Mesenteric fat pad (tissue), 1 donor: ENCODE results near the gene NFKBIB. TPM values are rescaled to one million over a fixed set of nuclear protein-coding genes. Genes with fewer than 3 reads are reported as not detected.
"Not testable (repeated sequence)": the region's sequence is repeated elsewhere in the genome, so short reads cannot be mapped to it uniquely, and the experiment has no call there.

Experiments used
- DNase-seq: peaks from one replicate; pipeline ENCODE4 v3.0.0-alpha.2; 2020; ENCODE audit warnings: low spot score
- total RNA-seq: library from RNA; stranded (reverse); fragmentation: NEBNext Ultra II Directional; extraction: Animal tissue kit (Norgen Biotek cat#: 25700); gene quantifications from one replicate; pipeline ENCODE4 v1.2.1, GENCODE V29; 2021
- donor health status: DM: yes; HTN: yes; CAD: no.

The NFKBIB gene
- total RNA-seq, 1 donor from 2014 or later = 24.2 TPM

DNA sequence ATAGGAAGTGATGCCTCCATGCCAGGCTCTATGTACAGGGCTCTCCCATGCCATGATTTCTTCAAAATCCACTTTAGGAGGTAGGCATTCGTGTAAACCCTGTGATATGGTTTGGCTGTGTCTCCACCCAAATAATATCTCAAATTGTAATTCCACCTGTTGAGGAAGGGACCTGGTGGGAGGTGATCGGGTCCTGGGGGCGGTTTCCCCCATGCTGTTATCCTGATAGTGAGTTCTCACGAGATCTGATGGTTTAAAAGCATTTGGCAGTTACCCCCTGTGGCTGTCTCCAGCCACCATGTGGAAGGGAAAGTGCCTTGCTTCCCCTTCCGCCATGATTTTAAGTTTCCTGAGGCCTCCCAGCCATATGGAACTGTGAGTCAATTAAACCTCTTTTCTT is 22.7 kb downstream of the NFKBIB start:
- DNase-seq = no peak

DNA sequence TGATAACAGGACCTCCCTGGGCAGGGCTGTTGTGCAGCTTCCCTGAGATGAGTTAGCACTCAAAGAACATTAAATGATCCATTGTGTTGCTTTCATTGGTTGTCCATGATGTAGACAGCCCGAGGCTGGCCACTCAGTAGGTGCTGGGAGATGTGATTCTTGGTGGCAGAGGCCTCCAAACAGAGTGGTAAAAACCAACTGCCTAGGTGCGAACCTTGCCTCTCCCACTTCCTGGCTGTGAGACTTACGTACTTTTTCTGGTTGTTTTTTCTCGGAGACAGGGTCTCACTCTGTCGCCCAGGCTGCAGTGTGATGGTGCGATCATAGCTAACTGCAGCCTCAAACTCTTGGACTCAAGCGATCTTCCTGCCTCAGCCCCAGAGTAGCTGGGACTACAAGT is 24.6 kb downstream of the NFKBIB start:
- DNase-seq = no peak

GRCh38 chr19:38928391-38929001 is 28.7 kb downstream of the NFKBIB start:
- DNase-seq = no peak

GRCh38 chr19:38929929-38930775 is 30.4 kb downstream of the NFKBIB start, which contains the start of gene SARS2:
Gene SARS2 (minus strand): TSS chr19:38930763. CDS start chr19:38930736, 27 bp downstream.
- peak; percentile 97 for DNase-seq

GRCh38 chr19:38930776-38931520 is 31.2 kb downstream of the NFKBIB start, which contains the start of gene MRPS12:
Gene MRPS12 (plus strand): TSS chr19:38930944. CDS start chr19:38931295, 351 bp downstream.
- peak; percentile 98 for DNase-seq

DNA sequence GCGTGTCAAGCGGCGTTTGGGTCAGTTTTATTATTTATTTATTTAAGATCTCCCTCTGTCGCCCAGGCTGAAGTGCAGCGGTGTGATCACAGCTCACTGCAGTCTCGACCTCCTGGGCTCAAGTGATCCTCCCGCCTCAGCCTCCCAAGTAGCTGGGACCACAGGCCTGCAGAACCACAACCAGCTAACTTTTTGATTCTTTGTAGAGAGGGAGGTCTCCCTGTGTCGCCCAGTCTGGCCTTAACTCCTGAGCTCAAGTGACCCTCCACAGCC is 31.7 kb downstream of the NFKBIB start:
- no peak for DNase-seq

DNA sequence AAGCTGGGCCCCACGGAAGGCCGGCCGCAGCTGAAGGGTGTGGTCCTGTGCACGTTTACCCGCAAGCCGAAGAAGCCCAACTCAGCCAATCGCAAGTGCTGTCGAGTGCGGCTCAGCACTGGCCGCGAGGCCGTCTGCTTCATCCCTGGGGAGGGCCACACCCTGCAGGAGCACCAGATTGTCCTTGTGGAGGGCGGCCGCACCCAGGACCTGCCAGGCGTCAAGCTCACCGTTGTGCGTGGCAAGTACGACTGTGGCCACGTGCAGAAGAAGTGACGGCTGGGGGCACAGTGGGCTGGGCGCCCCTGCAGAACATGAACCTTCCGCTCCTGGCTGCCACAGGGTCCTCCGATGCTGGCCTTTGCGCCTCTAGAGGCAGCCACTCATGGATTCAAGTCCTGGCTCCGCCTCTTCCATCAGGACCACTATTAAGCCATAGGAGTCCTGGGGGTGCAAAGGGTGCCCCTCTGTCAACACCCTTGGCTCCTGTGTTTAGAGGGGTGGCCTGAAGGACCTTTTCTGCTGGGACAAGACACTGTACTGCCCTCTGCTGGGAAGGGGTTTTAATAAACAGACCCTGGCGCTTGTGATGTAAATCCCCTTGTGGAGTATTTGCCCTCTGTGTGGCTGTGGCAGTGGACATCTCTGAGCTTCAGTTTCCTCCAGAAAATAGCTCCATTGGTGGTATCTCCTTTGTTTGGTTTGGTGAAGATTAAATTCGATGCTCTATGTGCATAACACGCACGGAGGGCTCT is 32.8 kb downstream of the NFKBIB start:
- DNase-seq = no peak

DNA sequence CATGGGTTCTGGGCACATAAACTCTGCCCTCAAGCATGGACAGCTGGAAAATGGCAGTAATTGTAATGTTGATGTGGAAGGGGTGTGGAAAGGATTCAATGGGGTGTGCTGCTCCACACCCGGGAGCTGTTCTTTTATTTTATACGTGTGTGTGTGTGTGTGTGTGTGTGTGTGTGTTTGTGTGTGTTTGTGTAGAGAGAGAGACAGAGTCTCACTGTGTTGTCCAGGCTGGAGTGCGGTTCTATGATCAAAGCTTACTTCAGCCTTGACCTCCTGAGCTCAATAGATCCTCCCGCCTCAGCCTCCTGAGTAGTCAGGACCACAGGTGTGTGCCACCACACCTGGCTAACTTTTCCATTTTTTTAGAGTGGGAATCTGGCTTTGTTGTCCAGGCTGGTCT is 33.8 kb downstream of the NFKBIB start:
- no peak for DNase-seq

- no peak for DNase-seq
Measured at GRCh38 chr19:38939957-38940356, 40.2 kb downstream of the NFKBIB start.

DNA sequence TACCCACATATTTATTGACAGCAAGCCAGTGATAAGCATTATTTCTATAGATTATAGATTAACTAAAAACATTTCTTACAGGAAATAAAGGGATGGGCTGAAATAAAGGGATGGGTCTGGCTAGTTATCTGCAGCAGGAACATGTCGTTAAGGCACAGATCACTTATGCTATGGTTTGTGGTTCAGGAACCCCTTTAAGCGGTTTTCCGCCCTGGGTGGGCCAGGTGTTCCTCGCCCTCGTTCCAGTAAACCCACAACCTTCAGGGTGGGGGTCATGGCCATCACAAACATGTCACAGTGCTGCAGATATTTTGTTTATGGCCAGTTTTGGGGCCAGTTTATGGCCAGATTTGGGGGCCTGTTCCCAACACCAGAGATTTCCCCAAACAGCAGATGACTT is 41.7 kb downstream of the NFKBIB start:
- DNase-seq = not testable (repeated sequence)

DNA sequence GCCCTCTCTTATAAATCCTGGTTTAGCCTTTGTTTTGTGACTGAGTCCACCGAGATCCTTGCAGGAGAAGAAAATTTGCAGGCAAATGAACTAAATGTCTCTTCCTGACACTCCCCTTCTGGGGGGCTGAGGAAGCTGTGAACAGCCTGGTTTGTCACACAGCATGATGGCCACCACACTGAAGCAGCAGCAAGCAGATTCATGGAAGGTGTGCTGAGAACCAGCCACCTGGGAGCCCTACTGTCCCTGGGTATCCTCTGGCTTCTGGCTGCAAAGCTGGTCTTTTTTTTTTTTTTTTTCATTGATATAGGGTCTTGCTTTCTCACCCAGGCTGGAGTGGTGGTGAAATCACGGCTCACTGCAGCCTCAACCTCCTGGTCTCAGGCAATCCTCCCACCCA is 42.2 kb downstream of the NFKBIB start:
- no peak for DNase-seq

- no peak for DNase-seq
Measured at GRCh38 chr19:38942471-38943181, 42.9 kb downstream of the NFKBIB start.

DNA sequence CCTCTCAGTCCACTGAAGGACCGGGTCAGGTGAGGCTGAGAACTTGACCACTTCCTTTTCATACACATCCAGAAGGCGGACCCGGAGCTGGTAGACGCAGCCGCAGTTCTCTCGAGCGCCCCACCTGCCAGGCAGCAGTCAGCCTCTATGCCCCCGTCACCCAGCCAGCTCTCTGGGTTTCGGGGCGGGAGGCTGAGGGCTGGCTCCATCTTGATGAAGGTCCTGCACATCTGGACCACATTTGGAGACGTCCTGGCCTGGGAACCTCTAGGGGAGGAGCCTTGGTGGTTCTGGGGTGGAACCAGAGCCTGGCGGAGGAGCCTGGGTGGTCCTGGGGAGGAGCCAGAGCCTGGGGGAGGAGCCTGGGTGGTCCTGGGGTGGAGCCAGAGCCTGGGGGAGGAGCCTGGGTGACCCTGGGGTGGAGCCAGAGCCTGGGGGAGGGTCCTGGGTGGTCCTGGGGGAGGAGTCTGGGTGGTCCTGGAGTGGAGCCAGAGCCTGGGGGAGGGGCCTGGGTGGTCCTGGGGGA is 45.3 kb downstream of the NFKBIB start:
- DNase-seq = no peak

- no peak for DNase-seq
Measured at GRCh38 chr19:38945562-38946228, 45.9 kb downstream of the NFKBIB start.

- no peak for DNase-seq
Measured at GRCh38 chr19:38946229-38947010, 46.7 kb downstream of the NFKBIB start.

DNA sequence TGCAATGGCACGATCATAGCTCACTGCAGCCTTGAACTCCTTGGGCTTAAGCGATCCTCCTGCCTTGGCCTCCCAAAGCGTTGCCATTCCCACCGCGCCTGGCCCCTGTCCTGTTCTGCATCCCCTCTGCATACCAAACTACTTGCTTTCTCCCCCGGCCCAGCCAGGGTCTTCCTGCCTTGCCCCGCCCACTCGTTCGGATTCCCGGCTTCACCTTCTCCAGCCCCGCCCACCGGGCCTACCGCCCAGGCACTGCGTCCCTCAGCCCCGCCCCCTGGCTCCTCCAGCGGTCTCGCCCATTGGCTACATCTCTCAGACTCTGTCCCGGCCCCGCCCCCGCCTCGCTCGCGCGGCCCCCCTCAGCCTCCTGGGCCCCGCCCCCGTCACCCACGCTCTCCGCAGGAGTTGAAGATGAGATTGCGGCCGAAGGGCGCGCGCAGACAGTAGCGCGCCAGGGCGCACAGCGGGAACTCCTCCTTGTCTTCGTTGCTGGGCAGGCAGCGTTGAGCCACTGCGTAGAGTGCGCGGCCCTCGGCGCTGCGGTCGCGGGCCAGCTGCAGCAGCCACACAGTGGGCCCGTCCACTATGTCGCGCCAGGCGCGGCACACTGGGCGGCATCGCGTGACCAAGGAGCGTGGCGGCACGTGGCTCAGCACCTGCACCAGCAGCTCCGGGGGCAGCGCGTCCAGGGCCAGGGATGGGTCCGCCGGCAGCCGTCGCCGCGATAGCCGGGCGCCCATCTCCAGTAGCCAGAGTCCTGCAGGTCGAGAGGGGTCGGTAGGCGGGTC is 50.0 kb downstream of the NFKBIB start:
- peak; percentile 93 for DNase-seq

DNA sequence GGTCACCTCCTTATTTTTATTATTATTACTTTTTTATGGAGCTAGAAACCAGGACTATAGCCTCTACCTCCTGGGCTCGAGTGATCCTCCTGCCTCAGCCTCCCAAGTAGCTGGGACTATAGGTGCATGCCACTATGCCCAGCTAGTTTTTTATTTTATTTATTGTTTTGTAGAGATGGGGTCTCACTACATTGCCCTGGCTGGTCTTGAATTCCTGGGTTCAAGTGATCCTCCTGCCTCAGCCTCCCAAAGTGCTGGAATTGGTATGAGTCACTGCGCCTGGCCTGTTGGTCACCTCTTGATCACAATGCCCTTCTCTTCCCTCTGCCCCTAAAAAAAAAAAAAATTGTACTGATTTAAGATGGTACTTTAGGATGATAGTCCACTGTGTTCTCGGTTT is 51.4 kb downstream of the NFKBIB start:
- no peak for DNase-seq
